ENCODE results near the gene COL17A1.

COL17A1 gene

GRCh38 chr10:103998805-103999204 is 86.9 kb downstream of the COL17A1 start:
- TF ChIP-seq CTCF (IDR thresholded peaks at IDR 0.05; ENCODE audit: low read depth, low read length), result no peak
- no peak overlapping the region for H3K4me3 ChIP-seq (ENCODE audit: low read depth, low read length)
- in situ Hi-C loops (cut with HindIII; ENCODE audit: low sequenced_read_pairs), result no loop called here
- no peak for DNase-seq (ENCODE audit: low read depth, low spot score)

- no peak for DNase-seq (ENCODE audit: low read depth, low spot score)
- no peak for TF ChIP-seq CTCF (IDR thresholded peaks at IDR 0.05; ENCODE audit: low read depth, low read length)
- in situ Hi-C loops (cut with HindIII; ENCODE audit: low sequenced_read_pairs), result no loop called here
- no peak overlapping the region for H3K4me3 ChIP-seq (ENCODE audit: low read depth, low read length)
Observed at GRCh38 chr10:103995134-103995533, 90.5 kb downstream of the COL17A1 start.

GRCh38 chr10:103991393-103992128 is 94.1 kb downstream of the COL17A1 start:
- DNase-seq (ENCODE audit: low read depth, low spot score), result no peak
- in situ Hi-C loops (cut with HindIII; ENCODE audit: low sequenced_read_pairs), result no loop called here
- TF ChIP-seq CTCF (IDR thresholded peaks at IDR 0.05; ENCODE audit: low read depth, low read length), result no peak

GRCh38 chr10:103990531-103990930 is 95.1 kb downstream of the COL17A1 start:
- in situ Hi-C loops (cut with HindIII; ENCODE audit: low sequenced_read_pairs), result no loop called here
- H3K4me3 ChIP-seq (ENCODE audit: low read depth, low read length), result no peak overlapping the region
- no peak for TF ChIP-seq CTCF (IDR thresholded peaks at IDR 0.05; ENCODE audit: low read depth, low read length)
- DNase-seq (ENCODE audit: low read depth, low spot score), result no peak

More at GRCh38 chr10:103991393-103992128, 94.1 kb downstream of the COL17A1 start:
- H3K4me3 ChIP-seq (ENCODE audit: low read depth, low read length), result no peak overlapping the region

- DNase-seq (ENCODE audit: low read depth, low spot score), result no peak
- no peak for TF ChIP-seq CTCF (IDR thresholded peaks at IDR 0.05; ENCODE audit: low read depth, low read length)
- in situ Hi-C loops (cut with HindIII; ENCODE audit: low sequenced_read_pairs), result no loop called here
- H3K4me3 ChIP-seq (ENCODE audit: low read depth, low read length), result no peak overlapping the region
Observed at GRCh38 chr10:103990121-103990520, 95.6 kb downstream of the COL17A1 start.

GRCh38 chr10:103986360-103986759 is 99.3 kb downstream of the COL17A1 start:
- H3K4me3 ChIP-seq (ENCODE audit: low read depth, low read length), result no peak overlapping the region
- no peak for DNase-seq (ENCODE audit: low read depth, low spot score)
- no peak for TF ChIP-seq CTCF (IDR thresholded peaks at IDR 0.05; ENCODE audit: low read depth, low read length)
- in situ Hi-C loops (cut with HindIII; ENCODE audit: low sequenced_read_pairs), result no loop called here
